Peyer's patch (tissue), 4 donors: ENCODE measurements around the gene ZNF646.

Experiments used
- CTCF ChIP-seq, 6 experiments: fragments of 450-650 bp in 4 of 6; fragments of 200-600 bp in 2 of 6; sonication (generic) in 1 of 6; IDR thresholded peaks; one replicate each; pipeline ENCODE4 v1.5.1; 2017 to 2019; ENCODE audit warnings: antibody characterized with exemption in 6 of 6, mild to moderate bottlenecking in 3 of 6, moderate library complexity in 1 of 6
- POLR2A ChIP-seq, 2 donors: fragments of 450-650 bp; IDR thresholded peaks; one replicate each; pipeline ENCODE4 v1.5.1; 2017; ENCODE audit warnings: antibody characterized with exemption in 2 of 2, mild to moderate bottlenecking in 2 of 2, moderate library complexity in 2 of 2

DNA sequence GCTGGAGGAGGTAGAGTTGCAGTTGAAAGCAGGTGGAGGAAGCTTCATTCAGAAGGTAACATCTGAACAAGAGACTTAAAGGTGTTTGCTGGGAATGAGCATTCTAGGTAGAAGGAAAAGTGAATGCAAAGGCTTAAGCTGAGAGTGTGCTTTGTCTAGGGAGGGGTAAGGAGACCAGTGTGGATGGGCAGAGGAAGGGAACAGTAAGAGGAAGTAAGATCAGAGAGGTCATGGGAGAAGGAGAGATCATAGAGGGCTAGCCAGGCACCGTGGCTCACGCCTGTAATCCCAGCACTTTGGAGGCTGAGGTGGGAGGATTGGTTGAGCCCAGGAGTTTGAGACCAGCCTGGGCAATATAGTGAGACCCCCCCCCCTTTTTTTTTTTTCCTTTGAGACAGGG, 37.5 kb upstream of the ZNF646 start:
- TF ChIP-seq CTCF (IDR thresholded peaks at IDR 0.05) (no peak), POLR2A (IDR thresholded peaks at IDR 0.05) (no peak)
